HG03095 (cell line): ENCODE measurements around the gene RPH3AL.

ENCODE experiments used
- ATAC-seq: cut with Tn5 transposase; IDR thresholded peaks from one replicate; pipeline ENCODE4 v1.9.1; 2021; ENCODE audit warnings: moderate library complexity; ENCODE audit not compliant: unreplicated experiment

Gene RPH3AL

DNA sequence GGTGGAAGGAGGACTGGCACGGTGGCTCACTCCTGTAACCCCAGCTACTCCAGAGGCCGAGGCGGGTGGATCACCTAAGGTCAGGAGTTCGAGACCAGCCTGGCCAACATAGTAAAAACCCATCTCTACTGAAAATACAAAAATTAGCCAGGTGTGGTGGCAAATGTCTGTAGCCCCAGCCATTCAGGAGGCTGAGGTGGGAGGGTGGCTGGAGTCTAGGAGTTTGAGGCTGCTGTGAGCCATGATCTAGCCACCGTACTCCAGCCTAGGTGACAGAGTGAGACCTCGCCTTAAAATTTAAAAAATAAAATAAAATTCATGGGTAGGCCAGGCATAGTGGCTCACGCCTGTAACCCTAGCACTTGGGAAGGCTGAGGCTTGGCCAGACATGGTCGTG, 1.2 kb upstream of the RPH3AL start:
- ATAC-seq: no peak

DNA sequence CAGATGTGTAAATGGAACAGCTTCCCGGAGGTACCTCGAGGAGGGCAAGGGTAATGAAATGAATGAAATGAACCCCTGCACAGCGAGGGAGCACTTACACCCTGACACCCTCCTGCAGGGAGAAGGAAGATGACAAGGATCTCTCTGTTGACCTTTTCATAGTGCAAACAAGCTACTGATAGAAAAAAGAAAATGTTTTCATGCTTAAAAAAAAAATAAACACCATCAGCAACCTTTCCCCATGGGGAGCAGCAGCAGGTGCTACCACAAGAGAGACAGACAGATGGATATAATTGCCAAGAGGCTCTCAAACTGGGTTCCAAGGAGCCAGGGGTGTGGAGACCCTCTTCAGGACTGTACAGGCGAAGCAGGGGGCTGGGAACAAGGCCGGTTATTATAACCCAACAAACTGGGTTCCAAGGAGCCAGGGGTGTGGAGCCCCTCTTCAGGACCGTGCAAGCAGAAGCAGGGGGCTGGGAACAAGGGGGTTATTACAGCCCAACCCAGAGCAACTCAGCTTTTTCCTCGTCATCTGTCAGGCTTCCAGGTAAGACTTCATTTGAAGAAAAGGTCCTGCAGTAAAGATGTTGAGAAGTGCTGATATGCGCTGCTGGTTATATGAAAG, 718 bp upstream of the RPH3AL start:
- no peak for ATAC-seq

- no peak for ATAC-seq
These were observed 659 bp downstream of the RPH3AL start for GRCh38 chr17:351875-352420.

- ATAC-seq: no peak
These were observed 1.2 kb downstream of the RPH3AL start for GRCh38 chr17:351449-351738.

- no peak for ATAC-seq
These were observed 1.7 kb downstream of the RPH3AL start for GRCh38 chr17:350706-351448.

- no peak for ATAC-seq
These were observed 2.9 kb downstream of the RPH3AL start for GRCh38 chr17:349666-350065.

DNA sequence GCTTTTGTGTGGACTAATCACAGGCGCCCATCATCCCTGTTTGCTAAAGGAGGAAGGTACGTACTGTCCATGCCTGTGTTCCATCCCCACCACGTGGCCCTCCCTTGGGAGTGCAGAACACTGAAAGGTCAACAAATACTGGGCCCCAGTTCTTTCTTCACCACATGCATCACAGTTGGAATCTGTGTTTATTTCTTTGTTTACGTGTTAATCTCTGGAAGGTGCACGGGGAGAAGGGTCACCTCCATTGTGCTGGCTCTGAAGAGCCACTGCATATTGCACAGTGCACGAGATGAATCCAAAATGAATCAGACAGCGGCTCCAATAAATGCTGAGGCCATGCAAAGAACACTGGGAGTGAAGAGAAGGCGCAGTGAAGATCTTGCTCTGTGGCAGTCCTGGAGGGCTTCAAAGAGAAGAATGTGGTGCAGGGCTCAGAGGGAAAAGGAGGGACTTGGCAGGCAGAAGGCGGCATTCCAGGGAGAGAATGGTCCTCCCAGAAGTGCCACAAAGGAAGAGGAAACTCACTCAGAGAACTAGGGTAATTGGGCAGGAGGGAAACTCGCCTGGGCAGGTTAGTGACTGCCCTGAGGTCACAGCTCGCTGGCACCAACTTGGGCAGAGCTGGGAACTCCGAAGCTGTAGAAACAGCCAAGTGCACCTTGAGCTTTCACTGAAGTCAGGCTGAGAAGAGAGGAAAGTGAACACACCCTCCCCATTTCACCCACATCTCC, 3.7 kb downstream of the RPH3AL start:
- no peak for ATAC-seq

- ATAC-seq: no peak
These were observed 4.6 kb downstream of the RPH3AL start for GRCh38 chr17:348012-348411.

- no peak for ATAC-seq
These were observed 5.2 kb downstream of the RPH3AL start for GRCh38 chr17:347309-347899.

DNA sequence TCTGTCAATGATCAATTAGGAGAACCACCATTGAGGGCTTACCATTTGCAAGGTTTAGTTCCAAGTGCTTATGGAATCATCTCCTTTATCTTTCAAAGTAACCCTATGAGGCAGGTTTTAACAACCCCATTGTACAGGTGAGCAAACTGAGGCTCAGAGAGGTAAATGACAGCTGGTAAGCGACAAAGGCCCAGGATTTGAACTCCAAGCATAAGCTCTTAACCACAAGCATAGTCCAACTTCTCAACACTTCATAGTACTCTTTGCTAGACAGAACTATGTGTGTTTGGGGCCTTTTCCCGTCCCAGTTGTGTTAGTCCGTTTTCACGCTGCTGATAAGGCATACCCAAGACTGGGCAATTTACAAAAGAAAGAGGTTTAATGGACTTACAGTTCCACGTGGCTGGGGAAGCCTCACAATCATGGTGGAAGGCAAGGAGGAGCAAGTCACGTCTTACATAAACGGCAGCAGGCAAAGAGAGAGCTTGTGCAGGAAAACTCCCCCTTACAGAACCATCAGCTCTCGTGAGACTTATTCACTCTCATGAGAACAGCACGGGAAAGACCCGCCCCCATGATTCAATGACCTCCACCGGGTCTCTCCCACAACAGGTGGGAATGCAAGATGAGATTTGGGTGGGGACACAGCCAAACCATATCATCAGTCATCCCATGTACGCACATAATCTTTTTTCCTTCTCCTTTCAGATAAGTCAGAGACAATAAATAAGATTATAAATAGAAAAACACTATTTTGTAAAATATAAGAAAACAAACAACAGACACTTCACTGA, 6.4 kb downstream of the RPH3AL start:
- ATAC-seq: no peak

GRCh38 chr17:345261-345660, 7.3 kb downstream of the RPH3AL start:
- ATAC-seq: no peak

DNA sequence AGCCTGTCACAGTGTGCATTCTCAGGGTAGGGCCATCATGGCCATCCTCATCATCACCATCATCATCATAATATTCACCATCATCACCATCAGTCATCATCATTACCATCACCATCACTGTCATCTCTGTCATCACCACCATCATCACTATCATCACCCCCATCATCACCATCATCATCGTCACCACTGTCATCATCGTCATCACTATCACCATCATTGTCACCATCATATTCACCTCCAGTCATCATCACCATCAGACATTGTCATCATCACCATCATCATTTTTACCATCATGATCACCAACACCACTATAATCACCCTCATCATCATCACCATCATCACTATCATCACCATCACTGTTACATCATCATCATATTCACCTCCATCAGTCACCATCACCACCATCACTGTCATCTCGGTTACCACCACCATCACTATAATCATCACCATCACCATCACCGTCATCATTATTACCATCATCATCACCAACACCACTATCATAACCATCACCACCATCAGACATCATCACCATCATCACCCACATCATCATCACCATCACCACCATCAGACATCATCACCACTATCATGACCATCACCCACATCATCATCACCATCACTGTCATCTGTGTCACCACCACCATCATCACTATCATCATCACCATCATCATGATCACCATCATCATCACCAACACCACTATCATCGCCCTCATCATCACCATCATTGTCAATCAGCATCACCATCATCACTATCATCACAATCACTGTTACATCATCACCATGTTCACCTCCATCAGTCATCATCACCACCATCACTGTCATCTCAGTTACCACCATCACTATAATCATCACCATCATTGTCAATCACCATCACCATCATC, 8.5 kb downstream of the RPH3AL start:
- ATAC-seq: no peak

DNA sequence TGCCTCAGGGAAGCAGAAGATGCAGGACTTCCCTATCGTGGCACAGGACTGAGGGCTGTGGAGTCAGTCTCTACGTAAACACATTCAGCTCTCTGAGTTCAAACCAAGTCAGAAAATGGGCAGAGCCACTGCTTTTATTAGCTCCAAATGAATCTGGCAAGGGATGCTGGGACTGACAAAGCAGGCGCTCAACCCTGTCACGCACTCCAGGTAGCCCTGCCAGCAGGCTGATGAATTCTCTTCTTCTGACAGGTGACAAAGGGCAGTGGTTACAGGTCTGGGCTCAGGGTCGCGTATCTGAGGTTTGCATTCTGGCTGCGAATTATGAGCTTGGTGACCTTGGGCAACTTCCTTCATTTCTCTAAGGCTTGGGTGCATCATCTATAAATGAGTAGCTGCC, 9.4 kb downstream of the RPH3AL start:
- ATAC-seq: no peak

GRCh38 chr17:340074-340473, 12.5 kb downstream of the RPH3AL start:
- no peak for ATAC-seq

DNA sequence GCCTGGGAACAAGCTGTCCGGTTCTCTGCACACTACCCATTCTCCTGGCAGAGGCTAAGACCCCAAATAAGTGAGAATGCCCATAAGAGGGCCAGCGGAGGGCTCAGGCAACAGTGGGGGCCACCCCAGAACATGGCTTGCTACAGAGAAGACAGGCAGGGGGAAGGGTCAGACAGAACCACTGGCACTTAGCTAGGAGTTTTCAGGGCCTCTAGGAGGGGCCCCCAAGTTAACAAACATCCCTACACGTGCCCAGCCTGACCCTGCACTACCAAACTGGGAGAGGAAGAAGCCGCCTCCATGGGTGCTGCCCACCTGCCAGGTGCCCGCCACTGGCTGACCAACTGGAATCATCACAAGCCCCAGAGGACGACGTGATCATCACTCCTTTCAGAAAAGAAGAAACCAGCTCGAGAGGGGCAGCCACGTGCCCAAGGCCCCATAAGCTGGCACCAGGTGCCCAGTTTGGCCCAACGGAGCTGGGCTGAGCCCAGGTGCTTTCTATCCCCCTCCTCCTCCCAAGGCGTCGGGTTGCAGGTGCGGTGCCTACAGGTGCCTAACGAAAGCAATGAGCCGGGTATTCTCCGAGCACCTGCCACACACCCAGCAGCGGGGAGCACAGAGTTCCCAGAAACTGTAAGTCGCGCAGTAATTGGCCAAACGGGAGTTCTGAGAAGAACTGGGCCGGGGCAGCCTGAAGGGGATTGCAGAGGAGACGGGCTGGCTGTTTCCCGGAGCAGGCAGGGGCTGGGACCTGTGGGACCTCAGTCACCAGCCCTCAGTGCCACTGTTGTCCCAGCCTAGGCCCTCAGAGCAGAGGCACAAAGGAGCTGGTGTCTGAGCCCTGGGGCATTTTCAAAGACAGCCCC, 13.2 kb downstream of the RPH3AL start:
- no peak for ATAC-seq

- ATAC-seq: no peak
These were observed 14.0 kb downstream of the RPH3AL start for GRCh38 chr17:338442-339192.

- ATAC-seq: no peak
These were observed 14.7 kb downstream of the RPH3AL start for GRCh38 chr17:337866-338265.

DNA sequence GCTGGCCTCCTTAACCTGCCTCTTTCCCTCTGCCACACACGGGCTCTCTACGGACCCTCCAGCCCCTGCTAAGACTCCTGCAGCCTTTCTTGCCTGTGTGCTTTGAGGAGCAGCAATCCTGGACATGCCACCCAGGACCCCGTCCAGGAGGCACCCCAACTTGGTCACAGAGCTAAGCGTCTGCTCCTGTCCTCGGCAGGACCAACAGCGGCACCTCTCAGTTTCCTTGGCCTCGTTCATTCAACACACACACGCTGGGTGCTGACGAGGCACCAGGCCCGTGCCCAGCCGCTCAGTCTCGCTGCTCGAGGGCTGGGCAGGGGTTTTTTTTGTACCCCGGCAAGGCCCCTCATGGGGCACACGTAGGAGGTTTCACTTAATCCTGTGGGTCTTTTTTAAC, 15.2 kb downstream of the RPH3AL start:
- ATAC-seq: no peak
